A172 (cell line): ENCODE results near the gene CCNG2. TPM values are rescaled to one million over a fixed set of nuclear protein-coding genes. Genes with fewer than 3 reads are reported as not detected.
A peak's percentile ranks its signal among the peaks of the same experiment; 100 is the strongest.

Experiments used
- DNase-seq: peaks from one replicate; pipeline ENCODE4 v3.0.0-alpha.2; 2015; ENCODE audit warnings: low spot score
- total RNA-seq: library from RNA; depleted of rRNA; stranded (reverse); fragments of >200 nt; shearing (Covaris generic); gene quantifications from 2 replicates; pipeline ENCODE4 v1.2.3, GENCODE V29; 2014; rRNA removed

CCNG2 gene
- total RNA-seq, 1 experiment from 2014 or later: 7.3 TPM

GRCh38 chr4:77201857-77202256 lies 44.9 kb downstream of the CCNG2 start:
- no peak for DNase-seq

DNA sequence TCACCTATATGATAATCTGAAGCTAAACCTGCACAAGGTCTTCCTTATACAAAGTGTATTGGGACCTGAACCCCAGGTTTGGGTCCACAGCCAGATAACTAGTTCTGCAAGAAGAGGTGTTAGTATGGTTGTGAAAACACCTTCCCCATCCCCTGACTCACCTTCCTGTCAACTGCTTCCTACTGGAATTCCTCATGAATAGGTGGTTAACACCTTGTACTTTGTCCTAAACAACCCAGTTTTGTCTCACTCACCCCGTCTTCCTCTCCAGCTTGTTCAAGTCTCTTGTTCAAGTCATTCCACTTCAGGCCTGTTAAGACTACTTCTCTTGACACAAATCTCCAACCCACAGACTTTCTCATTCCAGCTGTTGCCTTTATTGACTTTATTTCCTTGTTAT lies 45.5 kb downstream of the CCNG2 start:
- no peak for DNase-seq

DNA sequence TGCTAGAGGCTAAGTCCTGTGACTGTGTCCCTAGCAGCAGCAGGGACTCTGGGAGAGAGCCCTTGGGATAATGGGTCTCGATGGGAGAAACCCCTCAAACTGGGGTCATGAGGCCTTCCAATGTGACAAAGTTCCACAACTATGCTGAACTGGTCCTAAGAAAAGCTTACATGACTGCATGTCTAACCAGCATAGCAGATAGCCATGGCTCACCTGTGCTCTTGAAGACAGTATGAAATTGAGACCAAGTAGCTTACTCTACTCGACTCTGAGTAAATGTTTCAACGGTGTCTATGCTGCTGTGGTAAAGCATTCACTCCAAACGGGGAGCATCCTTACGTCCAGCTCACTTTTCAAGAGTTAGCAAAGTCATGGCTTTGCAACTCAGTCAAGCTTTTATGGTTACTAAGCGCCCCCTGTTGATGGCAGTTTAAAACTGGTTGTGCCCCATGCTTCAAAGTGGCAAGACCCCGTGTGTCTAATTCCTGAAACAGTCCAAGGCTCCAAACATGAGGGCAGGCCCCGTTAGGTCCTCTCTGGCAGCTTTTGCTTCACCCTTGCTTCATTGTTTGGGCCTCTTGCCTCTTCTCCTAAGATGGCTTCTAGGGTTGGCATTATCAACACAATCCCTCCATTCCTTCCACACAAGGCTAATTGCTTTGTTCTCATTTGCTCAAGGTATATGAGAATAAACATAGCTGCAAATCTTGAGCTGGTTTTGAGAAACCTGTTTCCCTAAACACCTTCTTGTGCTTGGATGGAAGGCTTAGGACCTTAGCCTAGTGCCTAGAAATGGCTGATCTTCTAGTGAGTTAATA lies 46.6 kb downstream of the CCNG2 start:
- DNase-seq: peak; percentile 42

GRCh38 chr4:77204621-77205020 lies 47.6 kb downstream of the CCNG2 start:
- DNase-seq: no peak

DNA sequence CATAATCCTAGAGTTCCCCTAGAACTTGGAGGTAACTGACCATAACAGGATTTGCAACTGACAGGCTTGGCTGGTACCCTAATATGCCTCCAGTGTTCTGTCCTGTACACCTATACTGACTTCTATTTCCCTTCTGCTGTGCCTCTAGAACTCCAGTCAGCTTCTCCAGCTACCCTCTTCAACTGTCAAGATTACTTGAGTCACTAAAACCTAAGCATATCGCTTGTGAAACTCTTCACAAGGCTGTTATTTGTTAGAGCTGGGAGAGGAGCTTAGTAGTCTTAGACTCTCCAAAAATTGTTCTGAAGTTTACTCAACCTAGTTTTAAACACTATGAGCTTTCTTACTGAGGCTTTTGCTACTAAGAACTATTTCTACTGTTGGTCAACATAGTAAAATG lies 52.0 kb downstream of the CCNG2 start:
- no peak for DNase-seq

GRCh38 chr4:77209936-77210335 lies 52.9 kb downstream of the CCNG2 start:
- DNase-seq: no peak

- DNase-seq: no peak
Measured at GRCh38 chr4:77215107-77215506, 58.1 kb downstream of the CCNG2 start.

DNA sequence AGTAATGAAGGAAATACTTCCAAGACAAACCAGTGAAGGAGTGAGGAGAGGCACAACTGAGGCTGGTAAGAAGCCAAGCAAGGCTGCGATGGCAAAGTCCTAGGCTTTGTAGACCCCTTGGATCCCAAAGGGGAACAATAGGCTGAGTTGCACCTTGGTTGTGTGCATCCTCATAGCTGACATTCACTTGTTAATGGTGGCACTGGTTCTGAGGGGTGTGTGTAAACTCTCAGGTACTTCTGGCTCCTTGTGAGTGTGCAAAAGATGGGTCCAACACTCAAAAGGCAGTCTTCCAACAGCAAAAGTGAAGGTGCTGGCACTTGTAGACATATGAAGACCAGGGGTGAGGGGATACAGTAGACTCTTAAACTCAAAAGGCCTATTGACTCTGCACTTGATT lies 60.5 kb downstream of the CCNG2 start:
- no peak for DNase-seq

GRCh38 chr4:77219266-77219665 lies 62.3 kb downstream of the CCNG2 start:
- DNase-seq: no peak

Other genes with a start within 250 kb of the CCNG2 start
- 72.5 and 73.5 TPM in 2 replicates for gene SEPTIN11, start 207.5 kb upstream of the CCNG2 start, total RNA-seq
- 56.5 and 61.8 TPM in 2 replicates for gene CCNI, start 81.2 kb upstream of the CCNG2 start, total RNA-seq